GM04504 (cell line): Measurements from ENCODE around the gene OR10P1.

Experiments used
- DNase-seq: peaks from one replicate; pipeline ENCODE4 v3.0.0-alpha.2; 2012; ENCODE audit warnings: low read depth

The OR10P1 gene

GRCh38 chr12:55686366-55687010 is 49.8 kb downstream of the OR10P1 start:
- DNase-seq, result peak; percentile 1
